NCI-H1417 (cell line): ENCODE results near the gene CPT1A.
"Not testable (repeated sequence)": the region's sequence is repeated elsewhere in the genome, so short reads cannot be mapped to it uniquely, and the experiment has no call there.

Experiments
- DNase-seq, 3 experiments: peaks; one replicate each; lab custom pipeline; 2025; lab: John Stamatoyannopoulos, UW

Gene CPT1A

DNA sequence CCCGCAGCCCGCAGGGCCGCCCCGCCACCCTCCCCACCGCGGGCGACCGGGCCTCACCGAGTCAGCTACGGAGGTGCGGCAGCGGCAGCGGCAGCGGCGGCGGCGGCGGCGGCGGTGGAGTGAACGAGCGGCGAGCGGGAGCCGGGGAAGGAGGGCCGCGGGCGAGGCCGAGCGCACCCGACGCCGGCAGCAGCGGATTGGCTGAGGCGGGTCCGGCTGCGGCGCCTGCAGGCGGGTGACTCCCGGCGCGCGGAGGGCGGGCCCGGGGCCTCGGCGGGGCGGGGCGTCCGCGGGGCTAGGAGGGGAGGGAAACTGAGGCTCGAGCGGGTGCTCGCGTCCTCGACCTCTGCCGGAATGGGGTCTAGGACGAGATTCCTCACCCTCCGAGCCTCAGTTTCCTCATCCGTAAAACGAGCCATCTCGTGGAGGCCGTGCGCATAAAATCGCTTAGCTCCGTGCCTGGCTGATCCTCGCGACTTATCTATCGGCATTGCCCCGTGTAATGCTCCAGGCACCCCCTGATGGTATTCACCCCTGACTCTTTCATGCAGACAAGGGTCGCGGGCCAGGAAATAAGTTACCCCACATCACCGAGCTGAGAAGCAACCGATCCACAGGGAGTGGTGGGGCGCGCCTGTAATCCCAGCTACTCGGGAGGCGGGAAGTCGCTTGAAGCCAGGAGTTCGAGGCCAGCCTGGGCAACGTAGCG is at the start of gene CPT1A:
TSS of gene CPT1A (minus strand) at position 199 of the 709 bp plus-strand sequence. CDS start 26,442 bp downstream, outside the sequence.
- peak; percentile 54 to 80 (median 78) for DNase-seq

DNA sequence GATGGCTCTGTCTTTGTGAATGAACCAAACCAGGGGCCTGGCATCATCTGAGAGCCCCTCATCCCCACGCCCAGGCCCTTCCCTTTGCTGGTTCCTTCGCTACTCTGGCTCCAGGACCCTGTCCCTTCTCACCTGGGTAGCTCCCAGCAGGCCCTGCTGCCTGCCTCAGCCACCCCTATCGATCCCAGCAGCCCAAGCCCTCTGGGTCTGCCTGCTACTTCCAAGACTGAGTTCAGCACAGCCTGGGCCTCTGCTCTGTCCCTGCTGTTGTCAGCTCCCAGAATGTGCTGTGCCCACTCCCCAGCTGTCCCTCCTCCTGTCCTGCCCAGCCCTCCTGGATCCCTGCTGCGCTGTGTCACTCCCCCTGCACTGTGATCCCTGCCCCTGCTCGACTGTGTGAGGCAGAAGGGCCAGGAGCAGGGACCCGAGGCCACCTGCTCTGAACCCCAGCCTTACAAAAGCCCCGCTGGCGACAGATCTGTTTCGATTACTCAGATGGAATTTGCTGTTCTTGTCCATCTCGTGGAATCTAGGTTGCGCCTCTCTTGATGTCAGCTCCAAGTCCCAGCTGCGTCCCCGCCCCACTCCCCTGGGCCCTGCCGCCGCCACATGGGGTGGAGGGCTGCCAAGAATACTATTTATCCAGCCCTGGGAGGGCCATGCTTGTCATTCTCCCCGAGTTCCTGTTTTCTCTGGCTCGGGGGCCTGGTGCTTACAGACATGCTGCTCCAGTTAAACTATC is 48.9 kb upstream of the CPT1A start:
- peak in 1 of 3 experiments; percentile 16 for DNase-seq

- DNase-seq = no peak
These were observed 48.3 kb upstream of the CPT1A start for GRCh38 chr11:68889948-68890446.

GRCh38 chr11:68884827-68885226 is 43.1 kb upstream of the CPT1A start:
- not testable (repeated sequence) for DNase-seq

DNA sequence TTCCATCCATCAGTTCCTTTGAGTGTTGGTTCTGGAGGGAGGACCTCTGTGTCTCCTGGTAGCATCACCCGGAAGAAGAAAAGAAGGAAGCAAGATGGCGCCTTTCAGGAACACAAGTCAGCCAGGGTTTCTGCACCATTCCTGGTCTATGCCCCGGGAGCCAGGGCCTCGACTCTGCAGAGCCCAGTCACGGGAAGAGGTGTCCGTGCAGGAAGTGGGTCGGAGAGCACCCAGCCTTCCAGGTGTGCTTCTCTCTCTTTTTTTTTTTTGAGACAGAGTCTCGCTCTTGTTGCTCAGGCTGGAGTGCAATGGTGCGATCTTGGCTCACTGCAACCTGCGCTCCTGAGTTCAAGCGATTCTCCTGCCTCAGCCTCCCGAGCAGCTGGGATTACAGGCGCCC is 40.7 kb upstream of the CPT1A start:
- no peak for DNase-seq

- DNase-seq = no peak
These were observed 39.6 kb upstream of the CPT1A start for GRCh38 chr11:68881320-68881719.

DNA sequence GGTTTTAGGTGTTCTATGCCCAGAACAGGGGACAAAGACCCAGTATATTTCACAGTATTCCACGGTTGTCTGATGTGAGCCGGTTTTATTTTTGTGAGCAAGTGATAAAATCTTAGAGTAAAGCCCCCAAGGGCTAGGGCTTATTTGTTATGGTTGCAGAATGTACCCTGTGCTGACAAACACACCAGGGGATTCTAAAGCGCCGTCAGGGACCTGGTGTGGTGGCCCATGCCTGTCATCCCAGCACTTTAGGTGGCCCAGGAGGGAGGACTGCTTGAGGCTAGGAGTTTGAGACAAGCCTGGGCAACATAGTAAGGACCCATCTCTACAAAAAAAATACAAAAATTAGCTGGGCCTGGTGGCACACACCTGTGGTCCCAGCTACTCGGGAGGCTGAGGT is 39.1 kb upstream of the CPT1A start:
- DNase-seq = no peak

DNA sequence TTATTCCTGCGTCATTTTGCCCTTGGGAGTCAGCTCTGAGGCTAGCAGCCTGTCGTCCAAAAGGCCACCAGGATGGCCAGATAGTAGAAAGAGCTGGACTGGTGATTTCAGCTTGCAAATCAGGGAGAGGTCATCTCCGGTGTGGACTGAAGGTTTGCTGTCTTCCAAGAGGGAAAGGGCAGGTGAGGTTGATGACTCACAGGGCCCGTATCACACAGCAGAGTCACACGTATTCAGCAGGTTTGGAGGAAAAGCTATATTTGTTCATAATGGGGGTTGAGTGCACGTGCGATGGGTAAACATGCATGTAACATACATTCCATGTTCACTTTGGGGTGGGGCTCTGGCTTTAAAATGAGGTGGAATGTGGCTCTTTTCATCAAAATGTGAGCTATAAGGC is 36.3 kb upstream of the CPT1A start:
- no peak for DNase-seq

DNA sequence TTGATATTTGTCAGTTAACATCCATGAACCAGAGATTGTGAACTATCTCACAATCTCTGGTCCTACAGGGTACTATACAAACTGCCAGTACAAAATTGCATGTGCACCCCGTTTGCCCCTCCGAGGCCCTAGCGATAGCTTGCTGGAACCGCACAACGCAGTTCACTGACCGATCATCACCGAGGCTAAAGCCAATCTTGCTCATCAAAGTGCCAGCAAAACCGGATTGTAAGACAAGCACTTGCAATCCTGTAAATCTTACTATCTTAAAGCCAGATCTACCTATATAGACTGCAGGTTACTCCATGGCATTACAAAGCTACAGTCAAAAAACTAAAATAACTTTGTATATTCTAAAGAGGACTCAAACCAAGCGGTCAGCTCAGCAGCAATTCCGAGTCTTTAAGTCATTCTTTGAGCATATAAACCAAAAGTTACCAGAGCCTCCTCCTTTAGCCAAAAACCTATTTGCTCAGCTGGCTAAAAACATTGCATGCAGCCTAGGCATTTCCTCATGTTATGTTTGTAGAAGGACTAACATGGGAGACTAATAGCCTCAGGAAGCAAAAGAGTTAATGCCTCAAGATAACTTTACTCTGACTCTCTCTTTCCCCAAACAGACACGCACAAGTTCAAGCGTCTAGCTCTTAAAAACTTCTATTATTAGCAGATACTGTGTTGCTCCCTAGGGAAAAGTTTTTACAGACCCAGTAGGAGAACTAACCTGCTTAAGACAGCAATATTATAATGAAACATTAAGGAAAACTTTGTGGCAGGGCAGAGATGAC is 30.7 kb upstream of the CPT1A start:
- no peak for DNase-seq

GRCh38 chr11:68870470-68870869 is 28.8 kb upstream of the CPT1A start:
- DNase-seq = no peak

- DNase-seq = no peak
These were observed 26.6 kb upstream of the CPT1A start for GRCh38 chr11:68868221-68868835.

DNA sequence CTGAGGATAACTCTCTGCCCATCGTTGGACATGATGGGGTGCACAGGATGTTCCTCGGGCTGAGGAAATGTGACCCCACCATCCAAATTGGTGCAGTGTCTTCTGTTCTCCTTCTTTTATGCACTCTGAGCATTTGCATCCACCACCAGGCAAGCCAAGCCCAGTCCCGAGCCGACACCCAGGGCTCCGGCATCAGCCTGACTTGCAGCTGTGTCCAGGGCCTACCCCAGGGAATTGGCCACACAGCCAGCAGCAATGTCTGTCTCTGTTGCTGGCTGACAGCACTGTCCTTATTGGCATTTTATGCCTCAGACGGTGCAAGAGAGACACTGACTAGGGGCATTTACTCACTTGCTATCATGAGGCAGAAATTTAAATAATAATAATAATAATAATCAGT is 25.4 kb upstream of the CPT1A start:
- DNase-seq = no peak

- DNase-seq = no peak
These were observed 23.5 kb upstream of the CPT1A start for GRCh38 chr11:68865241-68865640.

DNA sequence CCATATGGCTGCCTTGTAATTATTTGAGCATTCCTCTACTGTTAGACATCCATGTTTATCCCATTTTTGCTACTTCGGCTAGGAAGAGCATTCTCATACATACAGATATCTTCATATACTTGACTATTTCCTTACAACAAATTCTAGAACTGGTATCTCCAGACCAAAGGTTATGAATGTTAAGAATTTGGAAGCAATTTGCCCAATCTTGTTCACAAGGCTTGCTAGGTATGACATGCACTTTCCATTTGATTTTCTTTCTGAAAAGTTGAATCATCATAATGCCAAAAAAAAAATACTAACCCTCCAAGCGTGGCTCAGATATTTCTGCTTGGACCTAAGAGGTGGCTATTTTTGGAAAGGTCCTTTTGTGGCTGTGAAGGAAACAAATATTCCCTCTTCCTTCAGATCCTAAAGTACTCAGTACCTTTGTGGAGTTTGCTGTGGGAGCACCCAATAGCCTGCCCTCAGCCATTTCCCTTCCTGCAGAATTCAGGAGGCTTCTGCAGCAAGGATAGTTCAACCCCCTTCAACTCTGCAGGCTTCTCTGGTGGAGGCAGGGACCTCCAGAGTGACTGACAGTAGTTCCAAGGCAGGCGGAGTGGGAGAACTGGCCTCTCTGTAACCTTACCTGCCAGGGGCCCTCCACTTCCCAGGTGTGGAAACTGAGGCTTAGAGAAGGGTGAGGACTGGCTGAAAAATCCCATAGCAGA is 22.0 kb upstream of the CPT1A start:
- no peak for DNase-seq

DNA sequence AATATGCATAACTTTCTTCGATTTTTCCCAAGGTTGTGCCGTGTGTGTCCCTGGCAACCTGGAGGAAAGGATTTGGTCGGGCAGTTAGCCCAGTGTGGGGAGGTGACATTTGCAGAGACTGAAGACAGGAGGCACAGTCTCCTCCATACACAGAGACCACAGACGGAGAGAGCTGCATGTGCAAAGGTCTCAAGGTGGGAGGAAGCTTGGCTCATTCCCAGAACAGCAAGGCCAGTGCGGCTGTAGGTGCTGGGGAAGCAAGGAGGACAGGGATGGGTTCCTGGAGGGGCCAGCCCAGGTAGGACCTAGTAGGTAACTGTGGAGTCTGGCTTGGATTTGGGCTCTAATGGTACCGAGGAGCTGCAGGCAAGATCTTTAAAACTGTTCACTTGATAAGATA is 20.7 kb upstream of the CPT1A start:
- no peak for DNase-seq

GRCh38 chr11:68859123-68859522 is 17.4 kb upstream of the CPT1A start:
- no peak for DNase-seq

- DNase-seq = no peak
These were observed 15.4 kb upstream of the CPT1A start for GRCh38 chr11:68857037-68857586.

DNA sequence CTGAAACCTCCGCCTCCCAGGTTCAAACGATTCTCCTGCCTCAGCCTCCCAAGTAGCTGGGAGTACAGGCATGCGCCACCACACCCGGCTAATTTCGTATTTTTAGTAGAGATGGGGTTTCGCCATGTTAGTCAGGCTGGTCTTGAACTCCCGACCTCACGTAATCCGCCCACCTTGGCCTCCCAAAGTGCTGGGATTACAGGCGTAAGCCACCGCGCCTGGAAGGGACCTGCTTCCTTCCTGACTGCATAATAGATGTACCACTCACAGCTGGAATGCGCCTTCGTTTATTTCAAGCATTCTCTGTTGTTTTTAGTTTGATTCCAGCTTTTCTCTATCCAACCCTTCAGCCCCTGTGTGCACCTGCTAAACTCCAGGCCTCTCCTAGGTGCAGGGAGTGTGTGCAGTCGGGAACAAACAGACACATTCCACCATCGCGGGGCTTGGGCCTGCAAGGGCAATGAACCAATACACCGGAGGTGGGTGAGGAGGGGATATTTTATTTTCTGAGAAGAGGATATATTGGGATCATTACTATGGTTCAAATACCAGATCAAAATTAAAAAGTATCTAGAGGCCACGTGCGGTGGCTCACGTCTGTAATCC is 14.8 kb upstream of the CPT1A start:
- DNase-seq = not testable (repeated sequence)

GRCh38 chr11:68855205-68855981 is 13.7 kb upstream of the CPT1A start:
- DNase-seq = no peak
